ENCODE results near the gene SSH3.

The SSH3 gene

GRCh38 chr11:67280341-67280787 lies 23.0 kb upstream of the SSH3 start:
- DNase-seq: no peak

DNA sequence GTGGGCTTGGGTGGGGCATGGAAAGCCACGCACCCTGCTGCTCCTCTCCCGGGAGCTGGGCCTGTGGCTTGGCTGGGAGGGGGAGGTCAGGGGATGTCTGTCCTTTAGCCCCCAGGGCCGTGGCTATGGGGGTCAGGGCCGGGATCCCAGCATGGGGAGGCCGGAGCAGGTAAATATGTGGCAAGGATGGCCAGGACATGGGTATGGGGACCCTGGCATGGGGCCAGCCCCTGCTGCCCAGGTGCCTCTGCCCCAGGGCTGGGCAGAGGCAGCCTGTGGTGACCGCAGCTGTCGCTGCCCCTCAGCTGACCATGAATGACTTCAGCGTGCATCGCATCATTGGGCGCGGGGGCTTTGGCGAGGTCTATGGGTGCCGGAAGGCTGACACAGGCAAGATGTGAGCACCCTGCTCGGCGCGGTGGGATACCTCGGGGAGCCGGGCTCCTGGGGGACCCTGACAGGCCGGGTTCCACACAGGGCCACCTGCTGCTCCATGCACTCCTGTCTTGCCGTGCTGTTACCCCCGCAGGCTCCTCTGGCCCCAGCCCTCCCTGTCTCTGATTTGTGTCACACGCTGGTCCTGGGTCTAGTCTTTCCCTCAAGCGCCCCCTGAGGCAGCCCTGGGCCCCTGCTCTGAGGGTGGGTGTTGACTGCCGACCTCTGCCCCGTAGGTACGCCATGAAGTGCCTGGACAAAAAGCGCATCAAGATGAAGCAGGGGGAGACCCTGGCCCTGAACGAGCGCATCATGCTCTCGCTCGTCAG lies 22.4 kb upstream of the SSH3 start:
- DNase-seq: no peak

- no peak for DNase-seq
These were observed 21.7 kb upstream of the SSH3 start for GRCh38 chr11:67281552-67282150.

GRCh38 chr11:67282155-67282875 lies 21.0 kb upstream of the SSH3 start:
- no peak for DNase-seq

DNA sequence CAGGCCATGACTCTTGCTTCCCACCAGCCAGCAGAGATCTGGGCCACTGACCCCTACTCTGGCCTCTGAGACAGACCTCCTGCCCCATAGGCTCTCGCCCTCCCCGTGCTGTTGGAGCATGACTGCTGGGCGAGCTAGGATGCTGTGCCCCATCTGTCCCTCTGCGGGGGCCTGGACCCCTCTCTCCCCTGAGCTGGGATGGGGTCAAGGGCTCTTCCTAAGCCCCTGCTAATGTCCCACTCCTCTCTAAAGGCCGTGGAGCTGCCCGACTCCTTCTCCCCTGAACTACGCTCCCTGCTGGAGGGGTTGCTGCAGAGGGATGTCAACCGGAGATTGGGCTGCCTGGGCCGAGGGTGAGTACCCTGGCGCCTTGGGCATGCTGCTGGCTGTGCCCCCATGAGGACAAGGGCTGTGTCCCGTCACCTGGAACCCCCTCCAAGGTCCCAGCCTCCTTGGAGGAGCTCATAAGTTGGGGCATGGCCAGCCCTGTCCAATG lies 20.4 kb upstream of the SSH3 start:
- no peak for DNase-seq

DNA sequence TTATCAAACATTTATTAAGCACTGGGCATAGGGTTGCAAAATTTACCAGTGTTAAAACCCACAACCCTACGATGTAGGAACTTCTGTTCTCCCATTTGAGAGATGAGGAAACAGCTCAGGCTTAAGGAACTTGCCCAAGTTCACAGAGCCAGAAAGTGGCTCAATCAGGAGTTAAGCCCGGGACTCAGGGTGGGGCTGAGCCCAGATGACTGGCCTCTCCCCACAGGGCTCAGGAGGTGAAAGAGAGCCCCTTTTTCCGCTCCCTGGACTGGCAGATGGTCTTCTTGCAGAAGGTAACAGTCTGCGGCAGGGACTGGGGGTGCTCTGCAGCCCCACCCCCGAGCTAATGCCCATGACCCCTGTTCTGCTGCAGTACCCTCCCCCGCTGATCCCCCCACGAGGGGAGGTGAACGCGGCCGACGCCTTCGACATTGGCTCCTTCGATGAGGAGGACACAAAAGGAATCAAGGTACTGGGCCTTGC lies 19.8 kb upstream of the SSH3 start:
- no peak for DNase-seq

DNA sequence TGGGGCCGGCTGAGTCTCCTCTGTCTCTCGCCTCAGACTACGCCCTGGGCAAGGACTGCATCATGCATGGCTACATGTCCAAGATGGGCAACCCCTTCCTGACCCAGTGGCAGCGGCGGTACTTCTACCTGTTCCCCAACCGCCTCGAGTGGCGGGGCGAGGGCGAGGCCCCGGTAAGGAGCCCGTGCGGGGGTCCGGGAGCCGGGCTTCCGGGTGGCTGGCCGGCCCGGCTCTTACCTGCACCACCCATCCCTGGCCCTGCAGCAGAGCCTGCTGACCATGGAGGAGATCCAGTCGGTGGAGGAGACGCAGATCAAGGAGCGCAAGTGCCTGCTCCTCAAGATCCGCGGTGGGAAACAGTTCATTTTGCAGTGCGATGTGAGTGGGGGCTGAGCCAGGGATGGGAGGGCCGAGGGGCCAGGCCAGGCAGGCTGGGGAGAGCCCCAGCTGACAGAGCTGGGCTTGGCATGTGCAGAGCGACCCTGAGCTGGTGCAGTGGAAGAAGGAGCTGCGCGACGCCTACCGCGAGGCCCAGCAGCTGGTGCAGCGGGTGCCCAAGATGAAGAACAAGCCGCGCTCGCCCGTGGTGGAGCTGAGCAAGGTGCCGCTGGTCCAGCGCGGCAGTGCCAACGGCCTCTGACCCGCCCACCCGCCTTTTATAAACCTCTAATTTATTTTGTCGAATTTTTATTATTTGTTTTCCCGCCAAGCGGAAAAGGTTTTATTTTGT lies 18.4 kb upstream of the SSH3 start:
- no peak for DNase-seq

GRCh38 chr11:67285541-67286498 lies 17.5 kb upstream of the SSH3 start:
- no peak for DNase-seq

- DNase-seq: peak in 1 of 2 experiments; percentile 40
These were observed 16.6 kb upstream of the SSH3 start for GRCh38 chr11:67286621-67287333.

- peak; percentile 43 to 53 for DNase-seq
These were observed 15.8 kb upstream of the SSH3 start for GRCh38 chr11:67287355-67288197.

GRCh38 chr11:67288198-67288451 lies 15.2 kb upstream of the SSH3 start:
- DNase-seq: no peak

DNA sequence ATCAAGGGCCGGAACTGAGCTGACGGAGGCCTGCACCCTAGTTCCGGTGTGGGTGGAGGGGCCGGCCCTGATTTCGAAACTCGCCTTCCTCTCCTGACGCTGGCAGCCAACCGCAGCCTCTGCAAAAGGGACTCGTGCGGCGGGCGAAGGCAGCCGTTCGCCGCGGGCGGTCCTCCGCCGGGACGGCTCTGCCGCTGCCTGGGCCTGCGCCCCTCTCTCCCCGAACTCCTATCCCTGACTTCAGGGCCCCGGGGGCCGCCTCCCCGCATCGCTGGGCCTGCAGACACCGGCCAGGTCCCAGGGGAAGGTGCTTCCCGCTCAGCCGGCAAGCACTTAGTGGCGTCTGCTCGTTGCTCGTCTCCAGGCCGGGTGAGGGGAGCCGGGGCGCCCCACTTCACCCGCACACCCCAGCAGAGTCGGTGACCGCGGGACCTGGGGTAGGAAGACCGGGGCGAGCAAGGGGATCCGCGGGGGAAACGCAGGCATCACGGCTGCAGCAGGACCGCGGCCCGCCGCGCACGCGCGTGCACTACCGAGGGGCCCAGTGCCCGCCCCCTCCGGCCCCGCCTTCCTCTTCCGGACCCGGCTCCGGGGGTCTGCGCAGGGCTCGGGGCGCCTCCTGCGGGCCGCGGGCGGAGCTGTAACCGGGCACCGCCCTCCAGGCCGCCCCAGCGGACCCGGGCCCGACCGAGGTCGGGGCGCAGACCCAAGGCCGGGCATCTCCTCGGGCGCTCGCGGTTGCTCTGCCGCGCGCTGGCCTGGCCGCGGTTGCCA lies 14.7 kb upstream of the SSH3 start:
- peak; percentile 89 to 92 for DNase-seq

DNA sequence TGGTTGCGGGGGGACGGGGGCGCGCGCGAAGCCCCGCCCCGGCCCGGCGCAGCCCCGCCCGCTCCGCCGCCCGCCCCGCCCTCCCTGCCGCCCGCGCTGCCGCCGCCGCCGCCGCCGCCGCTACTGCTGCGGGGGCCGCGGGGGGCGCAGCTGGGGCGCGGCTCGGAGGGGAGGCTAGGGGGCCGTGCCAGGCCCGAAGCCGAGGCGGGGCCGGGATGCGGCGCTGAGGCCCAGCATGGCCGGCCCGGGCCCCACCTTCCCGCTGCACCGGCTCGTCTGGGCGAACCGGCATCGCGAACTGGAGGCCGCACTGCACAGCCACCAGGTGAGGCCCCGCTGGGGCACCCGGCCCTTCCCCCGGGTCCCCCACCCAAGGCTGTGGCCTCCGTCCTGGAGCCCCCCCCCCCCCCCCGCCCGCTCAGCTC lies 14.1 kb upstream of the SSH3 start, which contains the start of gene ANKRD13D:
Gene ANKRD13D, plus strand, starts transcription at position 78 of the 425 bp plus-strand sequence. Its CDS starts 158 bp downstream, at position 236.
- DNase-seq: no peak

GRCh38 chr11:67289651-67290479 lies 13.5 kb upstream of the SSH3 start:
- no peak for DNase-seq

GRCh38 chr11:67290801-67291200 lies 12.5 kb upstream of the SSH3 start:
- DNase-seq: no peak

DNA sequence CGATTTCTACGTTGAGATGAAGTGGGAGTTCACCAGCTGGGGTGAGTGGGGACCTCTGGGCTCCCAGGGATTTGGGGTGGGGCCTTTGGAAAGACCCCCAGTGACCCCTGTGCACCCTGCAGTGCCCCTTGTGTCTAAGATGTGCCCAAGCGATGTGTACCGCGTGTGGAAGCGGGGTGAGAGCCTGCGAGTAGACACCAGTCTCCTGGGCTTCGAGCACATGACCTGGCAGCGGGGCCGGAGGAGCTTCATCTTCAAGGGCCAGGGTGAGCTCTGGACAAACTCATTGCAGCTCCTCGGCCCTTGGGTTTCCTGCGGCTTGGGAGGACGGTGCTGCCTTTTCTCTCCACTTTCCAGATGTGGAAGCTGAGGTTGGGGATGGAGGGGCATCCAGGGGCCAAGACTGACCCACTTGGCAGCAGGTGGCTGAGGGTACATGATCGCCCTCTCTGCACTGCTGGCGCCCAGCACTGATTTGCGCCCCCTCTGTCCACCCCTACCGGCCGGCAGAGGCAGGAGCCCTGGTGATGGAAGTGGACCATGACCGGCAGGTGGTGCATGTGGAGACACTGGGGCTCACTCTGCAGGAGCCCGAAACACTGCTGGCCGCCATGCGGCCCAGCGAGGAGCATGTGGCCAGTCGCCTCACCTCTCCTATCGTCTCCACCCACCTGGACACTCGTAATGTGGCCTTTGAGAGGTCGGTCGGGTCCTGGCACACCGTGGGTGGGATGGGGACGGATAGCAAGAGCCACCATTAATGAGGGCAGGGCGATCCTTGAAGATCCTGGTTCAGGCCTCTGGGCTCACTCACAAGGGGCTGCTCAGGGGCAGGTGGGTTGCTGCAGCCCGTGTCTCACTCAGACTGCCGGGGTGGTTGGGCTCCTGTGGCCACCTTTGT lies 11.6 kb upstream of the SSH3 start:
- DNase-seq: no peak

GRCh38 chr11:67292671-67293070 lies 10.7 kb upstream of the SSH3 start:
- no peak for DNase-seq
